Activated CD4-positive, CD25-positive, alpha-beta regulatory T cell (primary cell): ENCODE results near the gene FGFR4.

Experiments
- DNase-seq, 4 experiments: peaks; one replicate each; lab custom pipeline; 2025; lab: John Stamatoyannopoulos, UW

FGFR4 gene

GRCh38 chr5:177085985-177086653 lies 596 bp upstream of the FGFR4 start:
- DNase-seq, result no peak

GRCh38 chr5:177087398-177088005 lies 787 bp downstream of the FGFR4 start:
- no peak for DNase-seq

- DNase-seq, result no peak
Measured at GRCh38 chr5:177089127-177089526, 2.4 kb downstream of the FGFR4 start.

- no peak for DNase-seq
Measured at GRCh38 chr5:177089825-177090641, 3.3 kb downstream of the FGFR4 start.

GRCh38 chr5:177090813-177091212 lies 4.1 kb downstream of the FGFR4 start:
- DNase-seq, result no peak

- no peak for DNase-seq
Measured at GRCh38 chr5:177091232-177091631, 4.5 kb downstream of the FGFR4 start.

GRCh38 chr5:177092178-177093081 lies 5.7 kb downstream of the FGFR4 start:
- DNase-seq, result no peak

- no peak for DNase-seq
Measured at GRCh38 chr5:177093082-177093712, 6.5 kb downstream of the FGFR4 start.

- no peak for DNase-seq
Measured at GRCh38 chr5:177093803-177094202, 7.1 kb downstream of the FGFR4 start.

GRCh38 chr5:177094224-177095087 lies 7.7 kb downstream of the FGFR4 start:
- no peak for DNase-seq

GRCh38 chr5:177095088-177095669 lies 8.5 kb downstream of the FGFR4 start:
- DNase-seq, result no peak

- DNase-seq, result no peak
Measured at GRCh38 chr5:177096162-177097015, 9.7 kb downstream of the FGFR4 start.

- DNase-seq, result no peak
Measured at GRCh38 chr5:177097016-177097985, 10.6 kb downstream of the FGFR4 start.

GRCh38 chr5:177098120-177098469 lies 11.4 kb downstream of the FGFR4 start:
- DNase-seq, result no peak

- no peak for DNase-seq
Measured at GRCh38 chr5:177098470-177099141, 11.9 kb downstream of the FGFR4 start.

GRCh38 chr5:177099422-177100093 lies 12.8 kb downstream of the FGFR4 start:
- DNase-seq, result no peak

- DNase-seq, result no peak
Measured at GRCh38 chr5:177100714-177101121, 14.0 kb downstream of the FGFR4 start.
